AG08396 (cell line): ENCODE measurements around the gene PAK1.
A peak's percentile ranks its signal among the peaks of the same experiment; 100 is the strongest.

ENCODE experiments used
- DNase-seq: peaks from one replicate; pipeline ENCODE4 v3.0.0; 2012; ENCODE audit warnings: low spot score, mixed read lengths

The PAK1 gene

GRCh38 chr11:77370217-77370616, 103.7 kb downstream of the PAK1 start:
- no peak for DNase-seq

GRCh38 chr11:77361184-77361583, 112.7 kb downstream of the PAK1 start:
- DNase-seq = peak; percentile 16

- no peak for DNase-seq
Observed at GRCh38 chr11:77359481-77359880, 114.4 kb downstream of the PAK1 start.

- no peak for DNase-seq
Observed at GRCh38 chr11:77353131-77353530, 120.8 kb downstream of the PAK1 start.

- DNase-seq = no peak
Observed at GRCh38 chr11:77351281-77351886, 122.5 kb downstream of the PAK1 start.

GRCh38 chr11:77347948-77348347, 125.9 kb downstream of the PAK1 start:
- DNase-seq = no peak

- peak; percentile 37 for DNase-seq
Observed at GRCh38 chr11:77346906-77347603, 126.8 kb downstream of the PAK1 start.

- peak; percentile 46 for DNase-seq
Observed at GRCh38 chr11:77345621-77346020, 128.3 kb downstream of the PAK1 start.

- no peak for DNase-seq
Observed at GRCh38 chr11:77340501-77340900, 133.4 kb downstream of the PAK1 start.

GRCh38 chr11:77332259-77332658, 141.6 kb downstream of the PAK1 start:
- no peak for DNase-seq

- DNase-seq = no peak
Observed at GRCh38 chr11:77325159-77325558, 148.7 kb downstream of the PAK1 start.

GRCh38 chr11:77324508-77324907, 149.4 kb downstream of the PAK1 start:
- no peak for DNase-seq

GRCh38 chr11:77322926-77323590, 150.8 kb downstream of the PAK1 start:
- DNase-seq = peak; percentile 37

GRCh38 chr11:77322506-77322905, 151.4 kb downstream of the PAK1 start:
- DNase-seq = peak; percentile 65

- no peak for DNase-seq
Observed at GRCh38 chr11:77320351-77320750, 153.5 kb downstream of the PAK1 start.

- no peak for DNase-seq
Observed at GRCh38 chr11:77318600-77318999, 155.3 kb downstream of the PAK1 start.

- no peak for DNase-seq
Observed at GRCh38 chr11:77316733-77317342, 157.1 kb downstream of the PAK1 start.

GRCh38 chr11:77312107-77312506, 161.8 kb downstream of the PAK1 start:
- no peak for DNase-seq

GRCh38 chr11:77311701-77312100, 162.2 kb downstream of the PAK1 start:
- no peak for DNase-seq

GRCh38 chr11:77310721-77311120, 163.2 kb downstream of the PAK1 start:
- no peak for DNase-seq

- DNase-seq = no peak
Observed at GRCh38 chr11:77309401-77310085, 164.4 kb downstream of the PAK1 start.

- DNase-seq = no peak
Observed at GRCh38 chr11:77308838-77309237, 165.1 kb downstream of the PAK1 start.
